Tibial nerve (tissue), 3 donors: Measurements from ENCODE around the gene CNR2.

Source experiments
- POLR2A ChIP-seq, 2 donors: fragments of 450-650 bp; IDR thresholded peaks; one replicate each; pipeline ENCODE4 v1.6.1; 2017; ENCODE audit warnings: antibody characterized with exemption in 2 of 2, mild to moderate bottlenecking in 2 of 2, moderate library complexity in 2 of 2
- TF ChIP-seq, protein P1 (sequence below), 5 experiments: fragments of 200-600 bp in 3 of 5; fragments of 450-650 bp in 2 of 5; sonication (generic) in 3 of 5; IDR thresholded peaks; one replicate each; pipeline ENCODE4 v1.5.1; 2016 to 2019; ENCODE audit warnings: antibody characterized with exemption in 5 of 5, mild to moderate bottlenecking in 3 of 5, moderate library complexity in 2 of 5

DNA sequence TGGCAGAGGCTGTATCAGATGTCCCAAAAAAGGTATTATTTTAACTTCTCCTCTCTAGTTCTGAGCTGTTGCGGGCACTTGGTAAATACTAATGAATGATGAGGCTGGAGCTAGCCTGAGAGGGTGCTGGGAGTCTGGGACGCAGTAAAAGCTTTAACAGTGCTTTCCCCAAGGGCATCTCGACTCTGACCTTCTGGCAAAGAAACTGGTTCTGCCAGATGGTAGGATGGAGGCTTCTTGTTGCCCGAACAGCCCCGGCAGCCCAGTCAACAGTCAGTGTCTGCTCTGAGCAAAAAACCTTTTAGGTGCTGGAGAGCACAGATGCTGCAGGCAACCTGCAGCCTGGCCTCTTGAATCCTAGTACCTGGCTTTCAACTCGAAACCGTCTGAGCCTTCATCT, 43.9 kb upstream of the CNR2 start:
- no peak for TF ChIP-seq POLR2A (IDR thresholded peaks at IDR 0.05)
- TF ChIP-seq, protein P1, sequence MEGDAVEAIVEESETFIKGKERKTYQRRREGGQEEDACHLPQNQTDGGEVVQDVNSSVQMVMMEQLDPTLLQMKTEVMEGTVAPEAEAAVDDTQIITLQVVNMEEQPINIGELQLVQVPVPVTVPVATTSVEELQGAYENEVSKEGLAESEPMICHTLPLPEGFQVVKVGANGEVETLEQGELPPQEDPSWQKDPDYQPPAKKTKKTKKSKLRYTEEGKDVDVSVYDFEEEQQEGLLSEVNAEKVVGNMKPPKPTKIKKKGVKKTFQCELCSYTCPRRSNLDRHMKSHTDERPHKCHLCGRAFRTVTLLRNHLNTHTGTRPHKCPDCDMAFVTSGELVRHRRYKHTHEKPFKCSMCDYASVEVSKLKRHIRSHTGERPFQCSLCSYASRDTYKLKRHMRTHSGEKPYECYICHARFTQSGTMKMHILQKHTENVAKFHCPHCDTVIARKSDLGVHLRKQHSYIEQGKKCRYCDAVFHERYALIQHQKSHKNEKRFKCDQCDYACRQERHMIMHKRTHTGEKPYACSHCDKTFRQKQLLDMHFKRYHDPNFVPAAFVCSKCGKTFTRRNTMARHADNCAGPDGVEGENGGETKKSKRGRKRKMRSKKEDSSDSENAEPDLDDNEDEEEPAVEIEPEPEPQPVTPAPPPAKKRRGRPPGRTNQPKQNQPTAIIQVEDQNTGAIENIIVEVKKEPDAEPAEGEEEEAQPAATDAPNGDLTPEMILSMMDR (IDR thresholded peaks at IDR 0.05): no peak
